ENCODE results near the gene NRDE2. TPM values are rescaled to one million over a fixed set of nuclear protein-coding genes. Genes with fewer than 3 reads are reported as not detected.

Gene NRDE2
- total and polyA plus RNA-seq, 2 experiments from 2014 or later: 7.9 to 13.1 TPM

- no peak for DNase-seq (ENCODE audit: low read depth in 1 of 2, low spot score in 1 of 2)
- Histone ChIP-seq H3K36me3 (no peaks in the 10 kb centered on the region), H3K27me3 (no peaks in the 10 kb centered on the region), H3K27ac (no peak overlapping the region), H3K4me1 (ENCODE audit: low read depth) (no peaks in the 10 kb centered on the region), H3K4me3 (no peak overlapping the region), H3K9me3 (ENCODE audit: low read depth) (no peaks in the 10 kb centered on the region)
- TF ChIP-seq, protein P1, sequence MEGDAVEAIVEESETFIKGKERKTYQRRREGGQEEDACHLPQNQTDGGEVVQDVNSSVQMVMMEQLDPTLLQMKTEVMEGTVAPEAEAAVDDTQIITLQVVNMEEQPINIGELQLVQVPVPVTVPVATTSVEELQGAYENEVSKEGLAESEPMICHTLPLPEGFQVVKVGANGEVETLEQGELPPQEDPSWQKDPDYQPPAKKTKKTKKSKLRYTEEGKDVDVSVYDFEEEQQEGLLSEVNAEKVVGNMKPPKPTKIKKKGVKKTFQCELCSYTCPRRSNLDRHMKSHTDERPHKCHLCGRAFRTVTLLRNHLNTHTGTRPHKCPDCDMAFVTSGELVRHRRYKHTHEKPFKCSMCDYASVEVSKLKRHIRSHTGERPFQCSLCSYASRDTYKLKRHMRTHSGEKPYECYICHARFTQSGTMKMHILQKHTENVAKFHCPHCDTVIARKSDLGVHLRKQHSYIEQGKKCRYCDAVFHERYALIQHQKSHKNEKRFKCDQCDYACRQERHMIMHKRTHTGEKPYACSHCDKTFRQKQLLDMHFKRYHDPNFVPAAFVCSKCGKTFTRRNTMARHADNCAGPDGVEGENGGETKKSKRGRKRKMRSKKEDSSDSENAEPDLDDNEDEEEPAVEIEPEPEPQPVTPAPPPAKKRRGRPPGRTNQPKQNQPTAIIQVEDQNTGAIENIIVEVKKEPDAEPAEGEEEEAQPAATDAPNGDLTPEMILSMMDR (IDR thresholded peaks at IDR 0.05; ENCODE audit: low read depth, low read length): no peak
Observed at GRCh38 chr14:90374813-90375212, 43.1 kb upstream of the NRDE2 start.

DNA sequence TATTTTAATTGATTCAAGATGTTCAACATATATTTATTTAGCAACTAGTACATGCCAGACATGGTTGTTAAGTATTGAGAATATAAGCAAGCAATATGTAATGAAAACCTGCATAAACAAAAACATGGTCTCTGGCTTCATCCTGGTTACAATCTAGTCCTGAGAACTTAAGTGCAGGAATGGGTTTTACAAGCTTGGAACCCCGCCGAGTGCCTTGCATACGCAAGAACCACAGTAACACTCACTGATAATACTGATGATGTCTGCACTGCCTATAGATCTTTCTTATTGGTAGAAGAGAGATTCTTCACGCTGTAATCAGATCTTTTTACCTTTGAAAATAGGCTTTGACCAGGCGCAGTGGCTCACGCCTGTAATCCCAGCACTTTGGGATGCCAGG, 42.1 kb upstream of the NRDE2 start:
- Histone ChIP-seq H3K27ac (no peak overlapping the region), H3K27me3 (no peaks in the 10 kb centered on the region), H3K36me3 (no peaks in the 10 kb centered on the region), H3K4me3 (no peak overlapping the region), H3K4me1 (ENCODE audit: low read depth) (no peaks in the 10 kb centered on the region), H3K9me3 (ENCODE audit: low read depth) (no peaks in the 10 kb centered on the region)
- DNase-seq (ENCODE audit: low read depth in 1 of 2, low spot score in 1 of 2): no peak
- TF ChIP-seq, protein P1 (IDR thresholded peaks at IDR 0.05; ENCODE audit: low read depth, low read length): no peak

DNA sequence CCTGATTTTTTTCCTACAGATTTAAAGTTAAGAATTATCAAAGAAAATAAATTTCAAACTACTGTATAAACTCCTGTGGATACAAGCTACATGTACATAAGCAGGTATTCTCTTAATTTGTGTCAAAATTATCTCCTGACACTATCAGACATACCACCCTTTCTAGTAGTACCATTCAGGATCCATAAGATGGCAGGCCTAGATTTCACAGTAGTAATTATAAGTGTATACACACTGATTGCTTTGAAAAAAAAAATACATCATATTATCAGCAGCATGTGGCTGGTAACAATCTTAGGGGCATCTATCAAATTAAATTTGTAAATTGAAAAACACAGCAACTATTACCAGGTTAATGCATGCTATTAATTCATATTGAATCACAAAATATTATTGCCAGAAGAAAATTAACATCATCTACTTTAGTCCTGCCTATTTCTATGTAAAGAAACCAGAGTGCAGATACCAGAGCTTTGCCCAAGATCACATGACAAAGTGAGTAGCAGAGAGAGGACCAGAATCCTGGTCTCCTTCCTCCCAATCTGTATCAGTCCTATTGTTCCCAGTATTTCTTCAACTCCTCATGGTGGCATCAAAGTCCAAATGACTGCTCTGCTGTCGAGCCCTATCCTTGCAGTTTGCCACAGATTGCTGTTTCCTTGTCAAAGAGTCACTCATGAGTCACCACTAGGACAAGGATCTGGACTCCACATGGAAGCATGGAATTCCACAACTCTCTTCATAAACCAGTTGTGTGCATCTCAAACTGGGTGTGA, 37.4 kb upstream of the NRDE2 start:
- TF ChIP-seq, protein P1 (IDR thresholded peaks at IDR 0.05; ENCODE audit: low read depth, low read length): no peak

DNA sequence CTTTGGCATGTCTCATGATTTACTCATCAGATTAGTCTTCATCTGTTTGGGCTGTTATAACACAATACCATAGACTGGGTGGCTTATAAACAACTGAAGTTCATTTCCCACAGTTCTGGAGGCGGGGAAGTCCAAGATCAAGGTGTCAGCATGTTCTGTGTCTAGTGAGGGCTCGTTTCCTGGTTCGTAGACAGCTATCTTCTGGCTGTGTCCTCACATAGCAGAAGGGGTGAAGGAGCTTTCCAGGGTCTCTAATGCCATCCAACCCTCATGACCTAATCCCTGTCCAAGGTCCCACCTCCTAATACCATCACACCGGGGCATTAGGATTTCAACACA, 30.8 kb upstream of the NRDE2 start:
- TF ChIP-seq, protein P1 (IDR thresholded peaks at IDR 0.05; ENCODE audit: low read depth, low read length): no peak
- Histone ChIP-seq H3K27ac (no peak overlapping the region), H3K27me3 (no peaks in the 10 kb centered on the region), H3K4me3 (no peak overlapping the region), H3K36me3 (no peaks in the 10 kb centered on the region), H3K4me1 (ENCODE audit: low read depth) (no peaks in the 10 kb centered on the region), H3K9me3 (ENCODE audit: low read depth) (no peaks in the 10 kb centered on the region)
- DNase-seq (ENCODE audit: low read depth in 1 of 2, low spot score in 1 of 2): no peak

More for the DNA sequence above, 37.4 kb upstream of the NRDE2 start:
- Histone ChIP-seq H3K4me3 (no peak overlapping the region), H3K27me3 (no peaks in the 10 kb centered on the region), H3K4me1 (ENCODE audit: low read depth) (no peaks in the 10 kb centered on the region), H3K36me3 (no peaks in the 10 kb centered on the region), H3K9me3 (ENCODE audit: low read depth) (no peaks in the 10 kb centered on the region), H3K27ac (no peak overlapping the region)
- DNase-seq (ENCODE audit: low read depth in 1 of 2, low spot score in 1 of 2): no peak

GRCh38 chr14:90361865-90362557, 30.3 kb upstream of the NRDE2 start:
- TF ChIP-seq, protein P1 (IDR thresholded peaks at IDR 0.05; ENCODE audit: low read depth, low read length): no peak
- H3K4me3 ChIP-seq: no peak overlapping the region
- no peaks in the 10 kb centered on the region for H3K36me3 ChIP-seq
- no peak for DNase-seq (ENCODE audit: low read depth in 1 of 2, low spot score in 1 of 2)
- H3K27ac ChIP-seq: no peak overlapping the region
- no peaks in the 10 kb centered on the region for H3K27me3 ChIP-seq
- H3K9me3 ChIP-seq (ENCODE audit: low read depth): no peaks in the 10 kb centered on the region
- H3K4me1 ChIP-seq (ENCODE audit: low read depth): no peaks in the 10 kb centered on the region
